WTC11 (cell line): ENCODE results near the gene MET. TPM values are rescaled to one million over a fixed set of nuclear protein-coding genes. Genes with fewer than 3 reads are reported as not detected.

Experiments used
- ATAC-seq: fragments of 200-7000 bp; cut with Tn5 transposase; 2 replicates; pipeline ENCODE4 v1.10.0; 2021; ENCODE audit warnings: mild to moderate bottlenecking, moderate library complexity
- CTCF ChIA-PET: fragments of 300-600 bp; sonication (Branson Sonifier 250); formaldehyde crosslinking; loops from one replicate; lab custom pipeline; 2021; ENCODE audit warnings: antibody characterized with exemption; lab: Charles Lee
- POLR2A ChIA-PET: fragments of 350-600 bp; sonication (Branson Sonifier 250); formaldehyde crosslinking; loops from one replicate; lab custom pipeline; 2021; ENCODE audit warnings: antibody characterized with exemption; lab: Charles Lee
- DNase-seq: peaks from one replicate; pipeline ENCODE4 v3.0.0; 2021; ENCODE audit warnings: low spot score
- H3K27ac Mint-ChIP-seq: 2 replicates; pipeline ENCODE4 v1.8.0; 2021; ENCODE audit warnings: mixed read lengths
- H3K27me3 Mint-ChIP-seq: 2 replicates; pipeline ENCODE4 v1.8.0; 2021; ENCODE audit warnings: low read depth, mild to moderate bottlenecking, moderate library complexity, mixed read lengths
- H3K36me3 Mint-ChIP-seq: 2 replicates; pipeline ENCODE4 v1.8.0; 2021; ENCODE audit warnings: mixed read lengths
- H3K4me1 Mint-ChIP-seq: 2 replicates; pipeline ENCODE4 v1.8.0; 2022; ENCODE audit warnings: mixed read lengths
- H3K4me3 Mint-ChIP-seq: 2 replicates; pipeline ENCODE4 v1.8.0; 2021; ENCODE audit warnings: mild to moderate bottlenecking, moderate library complexity, mixed read lengths
- H3K9me3 Mint-ChIP-seq: 2 replicates; pipeline ENCODE4 v1.8.0; 2021; ENCODE audit warnings: mixed read lengths
- FOXJ3 ChIP-seq: sonication (generic); formaldehyde crosslinking; IDR thresholded peaks from 2 replicates; pipeline ENCODE4 v1.9.0; 2021; ENCODE audit warnings: missing genetic modification reagents, mild to moderate bottlenecking, borderline replicate concordance
- FOXP1 ChIP-seq: sonication (generic); formaldehyde crosslinking; IDR thresholded peaks from 2 replicates; pipeline ENCODE4 v1.8.0; 2022; ENCODE audit warnings: missing genetic modification reagents, mild to moderate bottlenecking, moderate library complexity, borderline replicate concordance
- IRF2 ChIP-seq: sonication (generic); formaldehyde crosslinking; IDR thresholded peaks from 2 replicates; pipeline ENCODE4 v1.8.0; 2022; ENCODE audit warnings: low read depth, missing genetic modification reagents, borderline replicate concordance
- MYBL2 ChIP-seq: sonication (generic); formaldehyde crosslinking; IDR thresholded peaks from 2 replicates; pipeline ENCODE4 v1.8.1; 2023; ENCODE audit warnings: mild to moderate bottlenecking, moderate library complexity, missing genetic modification reagents
- NR2C2 ChIP-seq: sonication (generic); formaldehyde crosslinking; IDR thresholded peaks from 2 replicates; pipeline ENCODE4 v1.8.0; 2022; ENCODE audit warnings: mild to moderate bottlenecking, missing genetic modification reagents
- OVOL2 ChIP-seq: fragments of 250-450 bp; sonication (Bioruptor Pico); IDR thresholded peaks from 2 replicates; pipeline ENCODE4 v1.9.0; 2021; ENCODE audit warnings: mild to moderate bottlenecking, borderline replicate concordance
- RELA ChIP-seq: sonication (generic); formaldehyde crosslinking; IDR thresholded peaks from 2 replicates; pipeline ENCODE4 v1.8.1; 2022; ENCODE audit warnings: missing genetic modification reagents, mild to moderate bottlenecking, borderline replicate concordance
- RORB ChIP-seq: fragments of 250-450 bp; sonication (Bioruptor Pico); IDR thresholded peaks from 2 replicates; pipeline ENCODE4 v1.9.0; 2021; ENCODE audit warnings: mild to moderate bottlenecking
- SMAD4 ChIP-seq: sonication (generic); formaldehyde crosslinking; IDR thresholded peaks from 2 replicates; pipeline ENCODE4 v1.8.0; 2022; ENCODE audit warnings: mild to moderate bottlenecking, missing genetic modification reagents
- TCF7 ChIP-seq: sonication (generic); formaldehyde crosslinking; IDR thresholded peaks from 2 replicates; pipeline ENCODE4 v1.8.0; 2022; ENCODE audit warnings: mild to moderate bottlenecking, low read depth, missing genetic modification reagents, moderate library complexity
- ZNF317 ChIP-seq: sonication (generic); formaldehyde crosslinking; IDR thresholded peaks from 2 replicates; pipeline ENCODE4 v1.8.1; 2023; ENCODE audit warnings: low read depth, mild to moderate bottlenecking, moderate library complexity, missing genetic modification reagents, borderline replicate concordance
- ZSCAN18 ChIP-seq: fragments of 250-450 bp; sonication (Bioruptor Pico); IDR thresholded peaks from 2 replicates; pipeline ENCODE4 v2.1.2; 2022; ENCODE audit warnings: mild to moderate bottlenecking, moderate library complexity
- total RNA-seq: library from RNA; stranded (reverse); gene quantifications from 3 replicates; pipeline ENCODE4 v1.2.3, GENCODE V29; 2021
- TF ChIP-seq, protein P1 (sequence below): fragments of 250-450 bp; sonication (Bioruptor Pico); IDR thresholded peaks from 2 replicates; pipeline ENCODE4 v1.9.0; 2021; ENCODE audit warnings: mild to moderate bottlenecking
- TF ChIP-seq, protein P2 (sequence below): fragments of 200-600 bp; IDR thresholded peaks from 2 replicates; pipeline ENCODE4 v1.8.0; 2022; ENCODE audit warnings: antibody characterized with exemption
- TF ChIP-seq, protein P3 (sequence below): sonication (generic); formaldehyde crosslinking; IDR thresholded peaks from 2 replicates; pipeline ENCODE4 v1.8.1; 2022; ENCODE audit warnings: low read depth, mild to moderate bottlenecking, moderate library complexity, missing genetic modification reagents, borderline replicate concordance
- TF ChIP-seq, protein P4 (sequence below): sonication (generic); formaldehyde crosslinking; IDR thresholded peaks from 2 replicates; pipeline ENCODE4 v1.8.1; 2023; ENCODE audit warnings: mild to moderate bottlenecking, moderate library complexity, missing genetic modification reagents

Gene MET
- total RNA-seq, 1 experiment from 2014 or later = 9.4 TPM

DNA sequence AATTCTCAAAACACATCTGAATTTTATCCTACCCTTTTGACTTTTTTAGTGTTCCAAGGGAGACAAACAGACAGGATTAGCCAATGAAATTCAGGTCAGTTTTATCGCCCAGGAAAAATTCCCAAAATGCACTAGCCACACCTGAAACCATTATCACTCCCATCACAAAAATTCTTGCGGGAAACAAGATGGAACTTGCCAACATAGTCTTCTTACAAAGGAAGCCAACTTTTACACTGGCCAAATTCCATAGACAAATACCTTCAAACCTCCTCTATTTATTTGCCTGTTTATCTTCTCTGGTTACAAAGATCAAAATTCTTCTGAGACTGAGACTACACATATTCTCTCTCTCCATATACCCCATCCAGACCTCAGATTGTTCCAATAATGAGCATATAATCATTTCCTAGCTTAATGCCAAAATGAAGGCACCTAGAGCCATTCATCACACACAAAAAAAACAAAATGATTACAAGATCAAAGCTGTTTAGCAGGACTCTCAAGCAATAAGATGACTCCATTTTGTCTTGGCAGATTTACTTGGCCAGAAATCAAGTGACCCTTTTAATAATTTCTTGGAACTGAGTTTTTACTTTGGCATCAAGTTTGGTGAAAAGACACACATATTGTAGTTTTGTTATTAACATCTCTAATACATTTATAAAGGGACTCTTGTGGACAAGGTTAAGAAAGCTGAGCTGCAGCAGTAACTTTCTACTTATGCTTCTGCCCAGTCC, 30.2 kb downstream of the MET start:
- ATAC-seq (no peak), DNase-seq (no peak)
- POLR2A ChIA-PET = no interaction called here
- Mint-ChIP-seq H3K4me1 (peaks cover 38% of the 10 kb centered on the region), H3K27ac (no peak overlapping the region), H3K9me3 (no peaks in the 10 kb centered on the region), H3K4me3 (no peak overlapping the region), H3K27me3 (no peaks in the 10 kb centered on the region), H3K36me3 (no peaks in the 10 kb centered on the region)
- TF ChIP-seq TCF7 (CRISPR knock-in tag) = no peak
- TF ChIP-seq, protein P1, sequence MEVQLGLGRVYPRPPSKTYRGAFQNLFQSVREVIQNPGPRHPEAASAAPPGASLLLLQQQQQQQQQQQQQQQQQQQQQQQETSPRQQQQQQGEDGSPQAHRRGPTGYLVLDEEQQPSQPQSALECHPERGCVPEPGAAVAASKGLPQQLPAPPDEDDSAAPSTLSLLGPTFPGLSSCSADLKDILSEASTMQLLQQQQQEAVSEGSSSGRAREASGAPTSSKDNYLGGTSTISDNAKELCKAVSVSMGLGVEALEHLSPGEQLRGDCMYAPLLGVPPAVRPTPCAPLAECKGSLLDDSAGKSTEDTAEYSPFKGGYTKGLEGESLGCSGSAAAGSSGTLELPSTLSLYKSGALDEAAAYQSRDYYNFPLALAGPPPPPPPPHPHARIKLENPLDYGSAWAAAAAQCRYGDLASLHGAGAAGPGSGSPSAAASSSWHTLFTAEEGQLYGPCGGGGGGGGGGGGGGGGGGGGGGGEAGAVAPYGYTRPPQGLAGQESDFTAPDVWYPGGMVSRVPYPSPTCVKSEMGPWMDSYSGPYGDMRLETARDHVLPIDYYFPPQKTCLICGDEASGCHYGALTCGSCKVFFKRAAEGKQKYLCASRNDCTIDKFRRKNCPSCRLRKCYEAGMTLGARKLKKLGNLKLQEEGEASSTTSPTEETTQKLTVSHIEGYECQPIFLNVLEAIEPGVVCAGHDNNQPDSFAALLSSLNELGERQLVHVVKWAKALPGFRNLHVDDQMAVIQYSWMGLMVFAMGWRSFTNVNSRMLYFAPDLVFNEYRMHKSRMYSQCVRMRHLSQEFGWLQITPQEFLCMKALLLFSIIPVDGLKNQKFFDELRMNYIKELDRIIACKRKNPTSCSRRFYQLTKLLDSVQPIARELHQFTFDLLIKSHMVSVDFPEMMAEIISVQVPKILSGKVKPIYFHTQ (CRISPR knock-in tag) = no peak
- TF ChIP-seq FOXJ3 (CRISPR knock-in tag) = no peak
- no peak for TF ChIP-seq RELA (CRISPR knock-in tag)
- TF ChIP-seq ZNF317 (CRISPR knock-in tag) = no peak
- no peak for TF ChIP-seq OVOL2 (CRISPR knock-in tag)
- no peak for TF ChIP-seq NR2C2 (CRISPR knock-in tag)
- TF ChIP-seq, protein P2, sequence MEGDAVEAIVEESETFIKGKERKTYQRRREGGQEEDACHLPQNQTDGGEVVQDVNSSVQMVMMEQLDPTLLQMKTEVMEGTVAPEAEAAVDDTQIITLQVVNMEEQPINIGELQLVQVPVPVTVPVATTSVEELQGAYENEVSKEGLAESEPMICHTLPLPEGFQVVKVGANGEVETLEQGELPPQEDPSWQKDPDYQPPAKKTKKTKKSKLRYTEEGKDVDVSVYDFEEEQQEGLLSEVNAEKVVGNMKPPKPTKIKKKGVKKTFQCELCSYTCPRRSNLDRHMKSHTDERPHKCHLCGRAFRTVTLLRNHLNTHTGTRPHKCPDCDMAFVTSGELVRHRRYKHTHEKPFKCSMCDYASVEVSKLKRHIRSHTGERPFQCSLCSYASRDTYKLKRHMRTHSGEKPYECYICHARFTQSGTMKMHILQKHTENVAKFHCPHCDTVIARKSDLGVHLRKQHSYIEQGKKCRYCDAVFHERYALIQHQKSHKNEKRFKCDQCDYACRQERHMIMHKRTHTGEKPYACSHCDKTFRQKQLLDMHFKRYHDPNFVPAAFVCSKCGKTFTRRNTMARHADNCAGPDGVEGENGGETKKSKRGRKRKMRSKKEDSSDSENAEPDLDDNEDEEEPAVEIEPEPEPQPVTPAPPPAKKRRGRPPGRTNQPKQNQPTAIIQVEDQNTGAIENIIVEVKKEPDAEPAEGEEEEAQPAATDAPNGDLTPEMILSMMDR = no peak
- TF ChIP-seq, protein P3, sequence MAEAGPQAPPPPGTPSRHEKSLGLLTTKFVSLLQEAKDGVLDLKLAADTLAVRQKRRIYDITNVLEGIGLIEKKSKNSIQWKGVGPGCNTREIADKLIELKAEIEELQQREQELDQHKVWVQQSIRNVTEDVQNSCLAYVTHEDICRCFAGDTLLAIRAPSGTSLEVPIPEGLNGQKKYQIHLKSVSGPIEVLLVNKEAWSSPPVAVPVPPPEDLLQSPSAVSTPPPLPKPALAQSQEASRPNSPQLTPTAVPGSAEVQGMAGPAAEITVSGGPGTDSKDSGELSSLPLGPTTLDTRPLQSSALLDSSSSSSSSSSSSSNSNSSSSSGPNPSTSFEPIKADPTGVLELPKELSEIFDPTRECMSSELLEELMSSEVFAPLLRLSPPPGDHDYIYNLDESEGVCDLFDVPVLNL (CRISPR knock-in tag) = no peak
- TF ChIP-seq ZSCAN18 = no peak
- no peak for TF ChIP-seq SMAD4
- TF ChIP-seq MYBL2 (CRISPR knock-in tag) = no peak
- no peak for TF ChIP-seq FOXP1
- TF ChIP-seq RORB = no peak
- TF ChIP-seq, protein P4, sequence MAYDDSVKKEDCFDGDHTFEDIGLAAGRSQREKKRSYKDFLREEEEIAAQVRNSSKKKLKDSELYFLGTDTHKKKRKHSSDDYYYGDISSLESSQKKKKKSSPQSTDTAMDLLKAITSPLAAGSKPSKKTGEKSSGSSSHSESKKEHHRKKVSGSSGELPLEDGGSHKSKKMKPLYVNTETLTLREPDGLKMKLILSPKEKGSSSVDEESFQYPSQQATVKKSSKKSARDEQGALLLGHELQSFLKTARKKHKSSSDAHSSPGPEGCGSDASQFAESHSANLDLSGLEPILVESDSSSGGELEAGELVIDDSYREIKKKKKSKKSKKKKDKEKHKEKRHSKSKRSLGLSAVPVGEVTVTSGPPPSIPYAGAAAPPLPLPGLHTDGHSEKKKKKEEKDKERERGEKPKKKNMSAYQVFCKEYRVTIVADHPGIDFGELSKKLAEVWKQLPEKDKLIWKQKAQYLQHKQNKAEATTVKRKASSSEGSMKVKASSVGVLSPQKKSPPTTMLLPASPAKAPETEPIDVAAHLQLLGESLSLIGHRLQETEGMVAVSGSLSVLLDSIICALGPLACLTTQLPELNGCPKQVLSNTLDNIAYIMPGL = no peak
- TF ChIP-seq IRF2 (CRISPR knock-in tag) = no peak
- TF ChIP-seq, all 79 proteins: peak for 0
- CTCF ChIA-PET = no interaction called here
